Vagina (tissue), 2 donors: ENCODE results near the gene PITHD1.

Experiments
- CTCF ChIP-seq, 3 experiments: fragments of 450-650 bp in 2 of 3; fragments of 200-600 bp in 1 of 3; sonication (generic) in 1 of 3; IDR thresholded peaks; one replicate each; pipeline ENCODE4 v1.5.1; 2017 to 2019; ENCODE audit warnings: antibody characterized with exemption in 3 of 3, mild to moderate bottlenecking in 2 of 3, moderate library complexity in 2 of 3
- POLR2A ChIP-seq, 2 donors: fragments of 450-650 bp; IDR thresholded peaks; one replicate each; pipeline ENCODE4 v1.6.1; 2017; ENCODE audit warnings: antibody characterized with exemption in 2 of 2, mild to moderate bottlenecking in 2 of 2, moderate library complexity in 2 of 2
- POLR2AphosphoS5 ChIP-seq, 2 donors: sonication (generic); formaldehyde crosslinking; IDR thresholded peaks; one replicate each; pipeline ENCODE4 v1.9.0; 2017; ENCODE audit warnings: antibody characterized with exemption in 2 of 2, mild to moderate bottlenecking in 2 of 2, low read depth in 1 of 2; ENCODE audit not compliant: insufficient read depth in 1 of 2

- no peak for TF ChIP-seq POLR2A (IDR thresholded peaks at IDR 0.05)
- no peak for TF ChIP-seq CTCF (IDR thresholded peaks at IDR 0.05)
- TF ChIP-seq POLR2AphosphoS5 (IDR thresholded peaks at IDR 0.05; ENCODE audit: insufficient read depth in 1 of 2, low read depth in 1 of 2), result no peak
These were observed 19.5 kb downstream of the PITHD1 start for GRCh38 chr1:23797478-23798448.
